Smooth muscle cell (in vitro differentiated cells): ENCODE data around the gene RECQL5. TPM values are rescaled to one million over a fixed set of nuclear protein-coding genes. Genes with fewer than 3 reads are reported as not detected.

Source experiments
- DNase-seq: peaks from one replicate; lab custom pipeline; 2025; ENCODE audit not compliant: unreplicated experiment; lab: John Stamatoyannopoulos, UW
- H2AFZ ChIP-seq: fragments of 200-600 bp; sonication (generic); 2 replicates; pipeline ENCODE4 v1.6.0; 2016; ENCODE audit warnings: antibody characterized with exemption, low read depth, mild to moderate bottlenecking
- H3F3A ChIP-seq: fragments of 200-600 bp; sonication (generic); 2 replicates; pipeline ENCODE4 v1.6.0; 2017; ENCODE audit warnings: antibody characterized with exemption, low read depth
- H3K27ac ChIP-seq: fragments of 200-600 bp; sonication (generic); 2 replicates; pipeline ENCODE4 v1.5.1; 2016; ENCODE audit warnings: low read depth, mild to moderate bottlenecking
- H3K27me3 ChIP-seq: fragments of 200-600 bp; sonication (generic); 2 replicates; pipeline ENCODE4 v1.6.1; 2016; ENCODE audit warnings: low read depth, mild to moderate bottlenecking
- H3K36me3 ChIP-seq: fragments of 200-600 bp; sonication (generic); 2 replicates; pipeline ENCODE4 v1.5.1; 2016; ENCODE audit warnings: low read depth
- H3K4me1 ChIP-seq: fragments of 200-600 bp; sonication (generic); 2 replicates; pipeline ENCODE4 v1.5.1; 2016; ENCODE audit warnings: low read depth
- H3K4me2 ChIP-seq: fragments of 200-600 bp; sonication (generic); 2 replicates; pipeline ENCODE4 v1.6.0; 2016; ENCODE audit warnings: mild to moderate bottlenecking
- H3K4me3 ChIP-seq: fragments of 200-600 bp; sonication (generic); 2 replicates; pipeline ENCODE4 v1.5.1; 2016; ENCODE audit warnings: mild to moderate bottlenecking
- H3K79me2 ChIP-seq: fragments of 200-600 bp; sonication (generic); 2 replicates; pipeline ENCODE4 v1.6.0; 2016; ENCODE audit warnings: low read depth, mild to moderate bottlenecking
- H3K9ac ChIP-seq: fragments of 200-600 bp; sonication (generic); 2 replicates; pipeline ENCODE4 v1.6.0; 2016; ENCODE audit warnings: low read depth
- H3K9me3 ChIP-seq: fragments of 200-600 bp; sonication (generic); replicated peaks from 2 replicates; pipeline ENCODE4 v1.5.1; 2016; ENCODE audit warnings: low read depth
- H4K20me1 ChIP-seq: fragments of 200-600 bp; sonication (generic); 2 replicates; pipeline ENCODE4 v1.6.0; 2016; ENCODE audit warnings: low read depth
- WGBS: methylation state at CpG from one replicate; pipeline ENCODE4 v1.1.7; 2016; ENCODE audit warnings: low lambda C conversion rate; 5-methylcytosine and 5-hydroxymethylcytosine counted together
- polyA plus RNA-seq: library from polyadenylated mRNA; unstranded; fragments of >200 nt; fragmentation: Nextera tagmentation; extraction: Ambion mirVana; gene quantifications from 2 replicates; pipeline ENCODE4 v1.2.1, GENCODE V29; 2016
- total RNA-seq: library from RNA; depleted of rRNA; stranded (reverse); fragments of >200 nt; gene quantifications from 2 replicates; pipeline ENCODE4 v1.2.3, GENCODE V29; 2014
- TF ChIP-seq, protein P1 (sequence below): fragments of 200-600 bp; sonication (generic); IDR thresholded peaks from 2 replicates; pipeline ENCODE4 v1.5.1; 2017; ENCODE audit warnings: borderline replicate concordance, mild to moderate bottlenecking, antibody characterized with exemption; ENCODE audit not compliant: insufficient read depth, poor library complexity, severe bottlenecking

RECQL5 gene
- total and polyA plus RNA-seq, 2 experiments from 2014 or later = 15.7 to 38.2 TPM

DNA sequence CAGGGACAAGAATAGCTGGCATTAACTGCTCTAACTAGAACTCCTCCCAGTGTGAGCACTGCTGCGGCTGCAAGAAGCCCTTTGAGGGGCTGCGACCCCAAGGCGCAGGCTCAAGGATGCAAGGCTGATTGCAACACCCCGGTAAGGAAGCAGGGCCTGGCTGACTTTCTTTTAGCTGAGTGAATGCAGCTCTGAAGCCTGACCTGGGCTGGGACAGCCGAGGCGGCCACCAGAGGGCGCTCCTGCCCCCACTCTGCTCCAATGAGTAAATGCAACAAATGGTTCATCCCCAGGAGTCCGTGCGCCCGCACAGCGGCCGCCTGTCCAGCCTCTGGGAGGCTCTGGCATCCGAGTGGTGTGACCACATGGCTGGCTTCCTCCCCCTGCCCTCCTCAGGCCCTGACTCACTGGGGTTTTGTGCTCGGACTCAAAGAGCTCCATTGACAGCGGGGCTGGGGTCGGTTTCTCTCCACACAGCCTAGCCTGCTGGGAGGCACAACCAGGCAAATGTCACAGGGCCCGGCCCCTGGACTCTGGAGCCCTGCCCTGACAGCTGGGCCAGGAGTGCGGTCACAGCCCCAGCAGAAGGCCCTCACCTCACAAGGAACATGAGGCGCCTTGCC is 34.0 kb downstream of the RECQL5 start, which contains the start of gene SMIM5:
Gene SMIM5 (plus strand): TSS at position 572 of the 623 bp plus-strand sequence. CDS start 6,768 bp downstream, outside the sequence.
- no peaks in the 10 kb centered on the region for H3F3A ChIP-seq
- H3K27me3 ChIP-seq = no peaks in the 10 kb centered on the region
- TF ChIP-seq, protein P1, sequence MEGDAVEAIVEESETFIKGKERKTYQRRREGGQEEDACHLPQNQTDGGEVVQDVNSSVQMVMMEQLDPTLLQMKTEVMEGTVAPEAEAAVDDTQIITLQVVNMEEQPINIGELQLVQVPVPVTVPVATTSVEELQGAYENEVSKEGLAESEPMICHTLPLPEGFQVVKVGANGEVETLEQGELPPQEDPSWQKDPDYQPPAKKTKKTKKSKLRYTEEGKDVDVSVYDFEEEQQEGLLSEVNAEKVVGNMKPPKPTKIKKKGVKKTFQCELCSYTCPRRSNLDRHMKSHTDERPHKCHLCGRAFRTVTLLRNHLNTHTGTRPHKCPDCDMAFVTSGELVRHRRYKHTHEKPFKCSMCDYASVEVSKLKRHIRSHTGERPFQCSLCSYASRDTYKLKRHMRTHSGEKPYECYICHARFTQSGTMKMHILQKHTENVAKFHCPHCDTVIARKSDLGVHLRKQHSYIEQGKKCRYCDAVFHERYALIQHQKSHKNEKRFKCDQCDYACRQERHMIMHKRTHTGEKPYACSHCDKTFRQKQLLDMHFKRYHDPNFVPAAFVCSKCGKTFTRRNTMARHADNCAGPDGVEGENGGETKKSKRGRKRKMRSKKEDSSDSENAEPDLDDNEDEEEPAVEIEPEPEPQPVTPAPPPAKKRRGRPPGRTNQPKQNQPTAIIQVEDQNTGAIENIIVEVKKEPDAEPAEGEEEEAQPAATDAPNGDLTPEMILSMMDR = peak; percentile 98
- peak within 1 kb of the TSS; percentile 60 for H3K9ac ChIP-seq
- H2AFZ ChIP-seq = no peak within 1 kb of the TSS
- no peaks in the 10 kb centered on the region for H3K79me2 ChIP-seq
- peak within 1 kb of the TSS; percentile 86 for H3K27ac ChIP-seq
- H4K20me1 ChIP-seq = peaks cover 5% of the 10 kb centered on the region
- peak; percentile 82 for DNase-seq
- no peaks in the 10 kb centered on the region for H3K36me3 ChIP-seq
- H3K4me2 ChIP-seq = peak within 1 kb of the TSS; percentile 82
- H3K4me3 ChIP-seq = no peak within 1 kb of the TSS
- 23% methylated on average over 19 of the region's 19 CpGs for WGBS
- no peaks in the 10 kb centered on the region for H3K9me3 ChIP-seq
- H3K4me1 ChIP-seq = peaks cover 25% of the 10 kb centered on the region

DNA sequence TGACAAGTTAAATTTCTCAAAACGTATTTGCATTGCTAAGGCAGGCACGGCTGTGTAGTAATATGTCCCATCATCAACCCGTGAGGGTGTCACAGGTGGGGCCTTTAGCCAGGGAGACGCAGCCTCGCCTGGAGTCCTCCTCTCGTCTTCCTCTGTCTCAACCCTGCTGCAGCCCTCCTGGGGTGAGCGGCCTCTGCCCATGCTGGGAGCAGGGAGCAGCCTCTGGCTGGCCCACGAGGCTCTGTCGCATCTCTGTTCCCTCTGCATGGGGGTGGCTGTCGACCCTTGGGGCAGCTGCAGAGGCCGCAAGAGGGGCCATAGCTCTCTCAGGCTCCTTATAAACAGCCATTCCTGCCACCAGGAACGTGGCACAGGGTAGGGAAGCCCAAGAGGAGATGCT is 34.5 kb downstream of the RECQL5 start:
- peaks cover 5% of the 10 kb centered on the region for H4K20me1 ChIP-seq
- peaks cover 25% of the 10 kb centered on the region for H3K4me1 ChIP-seq
- no peak overlapping the region for H3K4me2 ChIP-seq
- no peaks in the 10 kb centered on the region for H3F3A ChIP-seq
- TF ChIP-seq, protein P1 = no peak
- H3K9ac ChIP-seq = no peak overlapping the region
- no peak overlapping the region for H3K27ac ChIP-seq
- no peaks in the 10 kb centered on the region for H3K27me3 ChIP-seq
- WGBS = 83% methylated on average over 12 of the region's 12 CpGs
- no peak overlapping the region for H2AFZ ChIP-seq
- H3K4me3 ChIP-seq = no peak overlapping the region
- no peak for DNase-seq
- H3K9me3 ChIP-seq = no peaks in the 10 kb centered on the region
- H3K36me3 ChIP-seq = no peaks in the 10 kb centered on the region
- no peaks in the 10 kb centered on the region for H3K79me2 ChIP-seq

DNA sequence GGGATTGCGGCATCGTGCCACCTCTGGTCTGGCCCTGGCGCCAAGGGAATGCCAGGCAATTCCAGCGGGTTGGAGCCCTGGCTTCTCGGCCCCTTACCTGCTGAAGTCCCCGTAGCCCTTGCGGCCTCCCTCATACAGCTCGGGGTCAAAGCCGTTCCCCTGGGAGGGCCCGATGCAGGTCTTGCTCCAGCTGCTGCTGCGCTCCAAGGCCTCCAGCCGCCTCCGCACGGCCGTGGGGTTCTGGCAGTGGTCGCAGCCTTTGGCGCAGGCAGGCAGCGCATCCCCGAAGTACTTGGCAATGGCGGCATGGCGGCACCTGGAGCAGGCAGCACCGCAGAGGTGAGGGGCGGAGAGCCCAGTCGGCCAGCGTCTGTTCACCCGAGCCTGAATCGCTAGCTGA is 35.6 kb downstream of the RECQL5 start:
- Histone ChIP-seq H3K9me3 (no peaks in the 10 kb centered on the region), H3K27me3 (no peaks in the 10 kb centered on the region), H3K9ac (no peak overlapping the region), H3K36me3 (no peaks in the 10 kb centered on the region), H3K4me1 (peaks cover 25% of the 10 kb centered on the region), H3F3A (no peaks in the 10 kb centered on the region), H3K79me2 (no peaks in the 10 kb centered on the region), H2AFZ (no peak overlapping the region), H3K4me3 (no peak overlapping the region), H3K4me2 (no peak overlapping the region), H4K20me1 (peaks cover 5% of the 10 kb centered on the region), H3K27ac (no peak overlapping the region)
- 96% methylated on average over 27 of the region's 27 CpGs for WGBS
- TF ChIP-seq, protein P1 = no peak
- no peak for DNase-seq
